ENCODE data around the gene DYNC2H1.

The DYNC2H1 gene

DNA sequence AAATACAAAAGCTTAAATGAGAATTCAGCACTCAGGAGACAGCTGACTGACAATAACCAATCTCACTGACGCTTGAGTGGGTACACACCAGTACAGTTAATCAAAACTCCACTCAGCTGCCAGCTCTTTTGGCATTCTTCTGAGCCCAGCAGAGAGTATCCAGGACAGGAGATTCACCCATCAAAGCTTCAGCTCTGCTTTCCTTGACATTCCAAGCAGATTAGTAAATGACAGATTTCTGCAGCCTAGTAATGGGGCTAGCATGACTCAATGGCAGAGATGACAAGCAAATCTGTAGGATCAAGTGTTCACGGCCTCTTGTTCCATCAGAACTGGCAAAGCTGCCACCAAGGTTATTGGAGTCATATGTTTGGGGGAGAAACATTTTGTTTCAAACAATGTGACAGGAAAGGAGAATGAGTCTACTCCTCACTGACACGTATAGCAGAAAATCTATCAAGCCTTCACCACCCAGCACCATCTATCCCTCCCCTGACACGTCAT lies 420.0 kb downstream of the DYNC2H1 start:
- H3K9me3 Mint-ChIP-seq, result no peaks in the 10 kb centered on the region
- ATAC-seq (no peak), DNase-seq (no peak)
- H3K4me3 Mint-ChIP-seq, result no peak overlapping the region
- no peaks in the 10 kb centered on the region for H3K4me1 Mint-ChIP-seq
- H3K27me3 Mint-ChIP-seq, result peaks cover 12% of the 10 kb centered on the region
- H3K27ac Mint-ChIP-seq, result no peak overlapping the region

Data from stimulated activated naive CD8-positive, alpha-beta T cell treated with anti-CD3 and anti-CD28 coated beads, Interleukin-15, amount 100 ng/mL, for 72 hours (primary cell).